Measurements from ENCODE around the gene KSR1.

GRCh38 chr17:27536781-27537180 is 80.5 kb downstream of the KSR1 start:
- TF ChIP-seq, protein P1, sequence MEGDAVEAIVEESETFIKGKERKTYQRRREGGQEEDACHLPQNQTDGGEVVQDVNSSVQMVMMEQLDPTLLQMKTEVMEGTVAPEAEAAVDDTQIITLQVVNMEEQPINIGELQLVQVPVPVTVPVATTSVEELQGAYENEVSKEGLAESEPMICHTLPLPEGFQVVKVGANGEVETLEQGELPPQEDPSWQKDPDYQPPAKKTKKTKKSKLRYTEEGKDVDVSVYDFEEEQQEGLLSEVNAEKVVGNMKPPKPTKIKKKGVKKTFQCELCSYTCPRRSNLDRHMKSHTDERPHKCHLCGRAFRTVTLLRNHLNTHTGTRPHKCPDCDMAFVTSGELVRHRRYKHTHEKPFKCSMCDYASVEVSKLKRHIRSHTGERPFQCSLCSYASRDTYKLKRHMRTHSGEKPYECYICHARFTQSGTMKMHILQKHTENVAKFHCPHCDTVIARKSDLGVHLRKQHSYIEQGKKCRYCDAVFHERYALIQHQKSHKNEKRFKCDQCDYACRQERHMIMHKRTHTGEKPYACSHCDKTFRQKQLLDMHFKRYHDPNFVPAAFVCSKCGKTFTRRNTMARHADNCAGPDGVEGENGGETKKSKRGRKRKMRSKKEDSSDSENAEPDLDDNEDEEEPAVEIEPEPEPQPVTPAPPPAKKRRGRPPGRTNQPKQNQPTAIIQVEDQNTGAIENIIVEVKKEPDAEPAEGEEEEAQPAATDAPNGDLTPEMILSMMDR (IDR thresholded peaks at IDR 0.05; ENCODE audit: control extremely low read depth in 1 of 3, insufficient read depth in 1 of 3, low read depth in 1 of 3, low read length in 3 of 3): no peak
- TF ChIP-seq POLR2AphosphoS5 (IDR thresholded peaks at IDR 0.05; ENCODE audit: low read depth, low read length) (no peak), TBP (IDR thresholded peaks at IDR 0.05; ENCODE audit: low read depth, low read length) (no peak), SIN3A (conservative IDR thresholded peaks at IDR 0.05 in 1 of 2, IDR thresholded peaks at IDR 0.05 in 1 of 2; ENCODE audit: low read depth in 1 of 2, low read length in 2 of 2) (no peak), TCF12 (IDR thresholded peaks at IDR 0.05; ENCODE audit: low read depth, low read length) (no peak), ATF2 (IDR thresholded peaks at IDR 0.05; ENCODE audit: low read length) (no peak), CHD2 (IDR thresholded peaks at IDR 0.05; ENCODE audit: low read length) (no peak), EZH2 (IDR thresholded peaks at IDR 0.05; ENCODE audit: low read depth, low read length, severe bottlenecking) (no peak), HDAC6 (IDR thresholded peaks at IDR 0.05; ENCODE audit: low read depth, low read length) (no peak), PHF8 (conservative IDR thresholded peaks at IDR 0.05; ENCODE audit: low read depth, low read length) (no peak), RAD21 (IDR thresholded peaks at IDR 0.05 in 1 of 2, conservative IDR thresholded peaks at IDR 0.05 in 1 of 2; ENCODE audit: low read depth in 2 of 2, low read length in 2 of 2) (no peak)

All from H1 (cell line).